Activated CD4-positive, alpha-beta T cell treated with anti-CD3 and anti-CD28 coated beads for 4 hours (primary cell): ENCODE results near the gene PJA2.
A peak's percentile ranks its signal among the peaks of the same experiment; 100 is the strongest.
"Not testable (repeated sequence)": the region's sequence is repeated elsewhere in the genome, so short reads cannot be mapped to it uniquely, and the experiment has no call there.

Source experiments
- DNase-seq, 2 donors: peaks; one replicate each; pipeline ENCODE4 v3.0.0-alpha.2; 2020

The PJA2 gene, protein sequence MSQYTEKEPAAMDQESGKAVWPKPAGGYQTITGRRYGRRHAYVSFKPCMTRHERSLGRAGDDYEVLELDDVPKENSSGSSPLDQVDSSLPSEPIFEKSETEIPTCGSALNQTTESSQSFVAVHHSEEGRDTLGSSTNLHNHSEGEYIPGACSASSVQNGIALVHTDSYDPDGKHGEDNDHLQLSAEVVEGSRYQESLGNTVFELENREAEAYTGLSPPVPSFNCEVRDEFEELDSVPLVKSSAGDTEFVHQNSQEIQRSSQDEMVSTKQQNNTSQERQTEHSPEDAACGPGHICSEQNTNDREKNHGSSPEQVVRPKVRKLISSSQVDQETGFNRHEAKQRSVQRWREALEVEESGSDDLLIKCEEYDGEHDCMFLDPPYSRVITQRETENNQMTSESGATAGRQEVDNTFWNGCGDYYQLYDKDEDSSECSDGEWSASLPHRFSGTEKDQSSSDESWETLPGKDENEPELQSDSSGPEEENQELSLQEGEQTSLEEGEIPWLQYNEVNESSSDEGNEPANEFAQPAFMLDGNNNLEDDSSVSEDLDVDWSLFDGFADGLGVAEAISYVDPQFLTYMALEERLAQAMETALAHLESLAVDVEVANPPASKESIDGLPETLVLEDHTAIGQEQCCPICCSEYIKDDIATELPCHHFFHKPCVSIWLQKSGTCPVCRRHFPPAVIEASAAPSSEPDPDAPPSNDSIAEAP

DNA sequence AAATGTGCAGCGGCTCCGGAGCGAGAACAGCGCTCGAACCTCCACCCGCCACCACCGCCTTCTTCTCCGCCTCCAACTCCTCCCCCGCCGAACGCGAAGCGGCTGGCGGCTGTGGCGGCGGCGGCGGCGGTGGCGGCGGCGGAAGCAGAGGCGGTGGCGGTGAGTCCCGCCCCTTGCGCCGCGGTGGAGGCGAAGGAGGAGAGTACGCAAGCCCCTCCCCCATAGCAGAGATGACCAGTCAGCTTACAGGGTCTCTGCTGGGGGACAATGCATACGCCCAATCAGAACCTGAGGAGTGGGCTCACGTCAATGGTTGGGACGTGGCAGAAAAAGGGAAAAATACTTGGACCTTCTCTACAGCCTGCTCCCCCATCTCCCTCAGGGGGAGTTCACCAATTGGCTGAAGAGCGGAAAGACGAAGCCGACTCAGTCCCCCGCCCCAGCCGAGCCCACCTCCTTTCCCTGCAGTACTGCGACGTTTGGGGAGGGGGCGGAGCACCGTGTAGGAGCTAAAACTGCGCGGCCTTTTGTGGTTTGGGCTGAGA, at the start of gene PJA2:
Gene PJA2 (minus strand): TSS at position 131 of the 545 bp plus-strand sequence. CDS start 26,541 bp downstream, outside the sequence.
- peak; percentile 96 for DNase-seq

DNA sequence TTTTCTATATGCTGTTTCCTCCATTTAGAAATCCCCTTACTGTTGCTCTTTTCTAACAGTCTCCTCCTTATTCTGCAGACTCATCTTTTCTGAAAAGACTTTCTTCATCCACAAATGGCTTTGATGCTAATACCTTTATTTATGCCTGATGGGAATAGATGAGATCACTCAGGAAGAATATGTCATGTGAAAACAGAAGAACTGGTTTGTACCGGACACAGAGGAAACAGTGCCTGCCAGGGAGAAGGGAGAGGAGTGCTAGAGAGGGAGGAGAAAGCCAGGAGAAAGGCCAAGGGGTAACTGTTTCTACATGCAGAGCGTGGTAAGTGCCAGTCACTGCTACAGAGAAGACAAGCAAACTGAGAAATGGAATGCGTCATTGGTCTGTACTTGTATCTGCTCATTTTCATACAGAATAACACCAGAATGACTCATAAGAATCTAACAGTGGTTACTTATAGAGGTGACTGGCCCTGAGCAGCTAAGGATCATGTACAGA, 45.9 kb upstream of the PJA2 start:
- no peak for DNase-seq

DNA sequence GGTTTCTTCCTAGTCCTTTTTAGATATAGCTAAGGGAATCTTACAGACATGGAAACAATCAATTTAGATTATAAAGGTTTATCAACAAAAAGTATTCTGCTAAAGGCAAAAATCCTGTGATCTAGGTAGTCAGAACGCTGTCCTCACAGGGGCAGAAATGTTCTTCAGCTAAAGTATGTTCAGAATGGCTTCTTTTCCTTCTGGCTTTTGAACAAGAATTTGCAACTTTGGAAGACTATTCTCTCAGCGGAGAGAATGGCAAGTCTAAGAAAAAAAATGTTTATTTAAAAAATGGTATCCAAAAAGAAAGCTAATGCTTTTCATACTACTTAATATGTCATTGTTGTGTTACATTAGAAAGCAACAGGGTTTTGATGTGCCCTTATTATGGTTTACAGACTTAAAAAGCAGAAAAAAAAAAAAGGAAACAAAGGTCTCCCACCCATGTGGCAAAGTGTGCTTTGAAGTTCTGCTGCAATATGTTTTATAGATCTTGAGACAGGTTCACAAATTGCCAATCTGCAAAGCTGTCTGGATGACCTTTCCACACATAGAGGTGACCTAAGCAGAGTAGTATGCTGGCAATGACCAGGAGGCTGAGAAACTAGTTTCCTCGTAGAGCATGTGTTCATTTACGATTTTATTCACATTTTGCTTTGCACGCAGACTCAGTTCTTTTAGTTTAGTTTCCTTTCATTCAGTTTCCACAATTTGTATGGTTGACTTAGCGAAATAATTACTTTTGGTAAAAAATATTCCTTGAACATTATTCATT, 45.1 kb upstream of the PJA2 start:
- no peak for DNase-seq

DNA sequence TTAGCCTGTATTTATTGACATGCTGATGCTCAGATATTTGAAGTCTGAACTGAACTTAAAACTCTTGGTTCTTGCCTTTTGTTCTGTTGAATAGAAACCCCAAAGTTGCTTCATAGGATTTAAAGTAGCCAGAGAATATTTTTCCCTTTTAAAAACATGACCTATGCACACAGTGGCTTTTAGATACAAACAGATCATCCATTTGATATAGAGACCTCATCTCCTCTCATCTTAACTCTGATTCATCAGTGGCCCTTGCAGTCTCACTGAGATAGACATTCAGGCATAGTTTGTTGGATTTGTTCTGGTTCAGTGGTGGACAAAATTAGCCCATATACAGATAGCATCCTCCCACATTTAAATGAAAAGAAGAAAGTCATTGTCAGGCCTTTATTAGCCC, 43.5 kb upstream of the PJA2 start:
- DNase-seq: no peak

DNA sequence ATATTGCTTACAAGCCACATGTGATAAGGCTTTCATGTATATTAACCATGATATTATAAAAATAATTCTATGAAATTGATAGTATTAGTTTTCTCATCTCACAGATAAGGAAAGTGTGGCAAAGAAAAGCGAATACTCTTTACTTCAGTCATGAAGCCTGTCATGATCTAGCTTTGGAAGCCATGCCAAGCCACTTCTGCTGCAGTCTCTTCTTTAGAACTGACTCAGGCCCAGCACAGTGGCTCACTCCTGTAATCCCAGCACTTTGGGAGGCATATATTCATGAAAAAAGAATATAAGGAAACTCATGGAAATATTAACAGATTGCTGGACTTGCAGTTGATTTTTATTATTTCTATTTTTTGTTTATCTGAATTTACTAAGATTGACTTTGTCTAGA, 42.9 kb upstream of the PJA2 start:
- DNase-seq: no peak

DNA sequence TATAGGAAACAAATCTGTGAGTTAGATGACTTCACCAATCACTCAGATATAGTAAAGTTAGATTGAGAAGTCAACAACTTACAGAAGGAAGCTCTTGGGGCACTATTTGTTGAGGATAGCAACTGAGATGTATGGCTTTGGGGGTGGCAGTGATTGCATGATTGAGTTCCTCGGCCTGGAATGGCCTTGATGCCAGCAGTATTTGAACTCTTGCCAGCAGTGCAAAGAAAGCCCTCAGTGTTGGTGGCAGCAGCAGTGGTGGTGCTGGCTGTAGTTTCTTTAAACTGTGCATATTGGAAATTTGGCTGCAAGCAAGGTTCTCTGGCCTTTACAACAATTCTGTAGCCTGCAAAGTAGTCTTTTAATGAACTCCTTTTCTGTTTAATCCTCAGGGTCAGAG, 41.4 kb upstream of the PJA2 start:
- no peak for DNase-seq

DNA sequence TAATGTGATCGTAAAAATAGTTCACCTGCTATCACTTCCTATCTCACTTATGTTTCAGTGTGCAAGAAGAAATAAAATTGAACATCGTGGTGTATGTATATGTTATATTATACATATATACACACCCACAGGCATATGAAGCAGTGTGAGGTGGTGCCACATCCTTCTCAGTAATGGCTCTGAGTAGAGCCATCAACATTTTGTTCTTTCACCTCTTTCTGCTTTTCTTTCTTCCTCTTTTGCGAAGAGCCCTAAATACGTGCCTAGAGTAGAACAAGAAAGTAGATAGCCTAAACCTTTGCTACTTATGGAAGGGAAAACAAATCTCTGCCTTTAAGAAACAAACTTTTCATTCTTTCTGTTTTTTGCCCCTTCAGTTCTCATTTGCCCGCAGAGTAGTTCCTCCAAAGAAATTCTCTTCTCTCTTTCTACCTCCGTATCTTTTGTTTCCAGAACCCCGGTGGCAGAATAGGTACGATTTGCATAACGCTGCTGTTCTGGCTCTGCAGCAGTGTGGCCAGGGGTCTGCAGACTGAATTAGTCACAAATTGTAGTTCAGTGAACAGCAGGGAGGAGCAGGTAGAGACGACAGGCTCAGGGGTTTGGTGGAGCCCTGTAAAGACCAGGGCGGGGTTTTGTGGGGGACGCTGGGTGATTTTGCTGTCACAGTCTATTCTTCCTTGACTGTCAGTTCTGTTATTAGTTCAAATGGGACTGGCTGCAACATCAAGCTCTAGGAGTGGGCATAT, 40.5 kb upstream of the PJA2 start:
- DNase-seq: no peak

DNA sequence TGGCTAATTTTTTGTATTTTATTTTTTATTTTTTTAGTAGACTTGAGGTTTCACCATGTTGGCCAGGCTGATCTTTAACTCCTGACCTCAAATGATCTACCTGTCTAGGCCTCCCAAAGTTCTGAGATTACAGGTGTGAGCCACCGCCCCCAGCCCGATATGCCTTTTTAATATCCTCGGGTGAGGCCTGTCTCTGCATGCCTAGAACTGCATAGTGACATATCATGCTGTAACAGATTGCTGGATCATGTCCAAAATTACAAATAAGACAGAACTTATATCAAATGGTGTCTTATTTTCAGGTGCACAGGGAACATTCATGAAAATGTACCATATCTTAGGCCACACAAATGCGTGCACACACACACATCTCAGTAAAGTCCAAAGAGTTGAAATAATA, 39.1 kb upstream of the PJA2 start:
- DNase-seq: no peak

DNA sequence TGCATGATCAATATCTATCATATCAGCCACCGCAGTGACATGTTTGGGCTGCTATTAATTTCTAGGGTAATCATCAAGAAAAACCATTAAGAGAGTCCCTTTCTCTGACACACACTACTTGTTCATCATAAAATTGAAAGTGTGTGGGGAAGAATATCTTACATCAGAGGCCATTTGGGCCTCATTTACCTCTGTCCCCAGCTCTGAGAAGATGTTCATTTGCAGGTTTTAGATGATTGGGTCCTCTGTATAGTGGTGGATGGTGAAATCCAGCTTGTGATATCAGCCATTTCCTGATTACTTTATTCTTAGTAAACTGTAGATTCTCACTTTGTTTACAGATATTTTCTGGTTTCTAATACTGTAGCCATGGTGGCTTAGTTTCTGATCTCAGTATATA, 29.8 kb upstream of the PJA2 start:
- no peak for DNase-seq

DNA sequence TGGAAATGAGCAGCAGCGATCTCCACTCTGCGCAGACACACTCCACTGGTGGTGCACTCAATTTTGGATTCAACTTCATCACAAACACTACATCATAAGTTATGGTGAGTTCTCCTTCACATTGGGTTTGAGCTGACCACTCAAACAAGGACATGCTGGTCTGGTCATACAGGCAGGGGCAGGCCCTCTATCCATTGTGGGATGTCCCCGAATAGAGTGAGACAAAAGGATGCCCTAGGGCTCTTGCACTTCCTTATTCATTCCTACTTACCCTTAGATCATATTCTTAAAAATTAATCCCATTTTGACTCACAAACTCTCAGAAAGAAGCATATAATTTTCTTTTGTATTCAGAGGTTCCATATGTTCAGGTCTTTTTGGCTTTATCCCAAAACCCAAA, 16.3 kb upstream of the PJA2 start:
- no peak for DNase-seq

DNA sequence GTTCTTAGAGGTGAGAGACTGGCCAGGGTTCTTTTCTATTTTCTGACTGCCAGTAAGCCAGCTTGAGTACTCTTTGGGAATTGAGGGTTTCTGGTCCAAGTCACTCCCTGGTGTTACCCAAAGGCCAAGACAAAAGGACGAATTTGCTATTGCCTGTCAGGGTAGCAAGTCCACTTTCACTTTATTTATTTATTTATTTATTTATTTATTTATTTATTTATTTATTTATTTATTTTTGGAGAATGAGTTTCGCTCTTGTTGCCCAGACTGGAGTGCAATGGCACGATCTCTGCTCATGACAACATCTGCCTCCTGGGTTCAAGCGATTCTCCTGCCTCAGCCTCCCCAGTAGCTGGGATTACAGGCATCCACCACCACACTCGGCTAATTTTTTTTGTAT, 15.7 kb upstream of the PJA2 start:
- not testable (repeated sequence) for DNase-seq

DNA sequence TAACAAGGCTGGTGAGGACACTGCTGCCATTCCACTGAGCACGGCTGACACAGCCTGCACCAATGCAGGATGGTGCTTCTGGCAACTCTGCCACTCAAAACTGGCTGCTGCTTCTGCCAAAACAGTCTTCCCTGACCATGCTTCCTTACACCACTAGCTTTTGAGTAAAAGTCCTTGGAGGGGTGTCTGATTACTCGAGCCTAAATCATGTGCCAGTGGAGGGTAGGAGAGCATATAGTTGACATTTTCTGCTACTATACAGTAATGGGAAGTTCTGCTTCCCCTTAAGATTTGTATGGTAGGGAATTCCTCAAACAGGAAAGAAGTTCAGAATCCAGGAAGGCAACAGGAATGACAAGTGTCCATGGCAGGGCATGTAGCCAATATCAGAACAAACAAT, 12.2 kb upstream of the PJA2 start:
- DNase-seq: no peak

DNA sequence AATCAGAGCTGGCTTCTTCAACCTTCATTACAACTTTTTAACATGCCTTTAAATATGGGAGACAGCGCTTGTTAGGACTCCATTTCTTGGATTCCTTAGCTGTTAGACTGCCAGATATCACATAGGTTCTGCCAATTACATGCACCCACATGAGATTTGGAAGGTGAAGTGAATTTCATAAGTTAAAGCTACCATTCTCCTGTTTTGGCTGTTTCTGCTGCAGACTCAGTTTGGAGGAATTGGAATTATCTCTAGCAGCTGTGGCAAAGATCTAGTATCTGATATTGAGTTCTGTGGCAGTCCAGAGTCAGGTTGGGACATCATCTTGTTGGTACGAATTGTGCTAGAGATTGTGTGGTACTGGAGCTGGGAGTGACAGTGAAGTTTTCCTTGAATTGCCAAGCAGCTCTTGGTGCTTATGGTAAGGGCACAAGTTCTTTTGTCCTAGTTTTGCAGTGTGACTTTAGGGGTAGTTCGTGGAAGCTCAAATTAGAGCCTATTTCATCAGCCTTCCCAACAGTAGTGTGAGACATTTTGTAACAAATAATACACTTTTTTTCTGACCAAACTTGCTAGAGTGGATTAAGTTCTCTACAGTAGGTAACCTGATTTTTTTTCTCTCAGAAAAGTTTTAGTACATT, 9.1 kb upstream of the PJA2 start:
- no peak for DNase-seq

DNA sequence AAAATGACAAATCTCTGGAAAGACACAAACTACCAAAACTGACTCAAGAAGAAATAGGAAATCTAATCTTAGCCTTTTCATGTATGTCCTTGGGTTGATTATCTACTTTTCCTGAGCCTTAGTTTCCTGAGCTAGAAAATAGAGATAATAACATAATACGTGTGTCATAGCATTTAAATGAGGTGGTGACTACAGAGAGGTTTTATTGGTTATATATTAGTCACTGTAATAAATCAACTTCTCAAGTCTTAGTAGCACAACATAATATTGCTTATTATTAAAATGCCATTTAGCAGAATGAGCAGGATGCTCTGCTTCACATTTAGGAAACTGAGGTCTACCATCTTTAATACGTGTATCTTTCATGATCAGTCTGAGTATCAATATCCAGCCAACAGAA, 7.1 kb upstream of the PJA2 start:
- no peak for DNase-seq

DNA sequence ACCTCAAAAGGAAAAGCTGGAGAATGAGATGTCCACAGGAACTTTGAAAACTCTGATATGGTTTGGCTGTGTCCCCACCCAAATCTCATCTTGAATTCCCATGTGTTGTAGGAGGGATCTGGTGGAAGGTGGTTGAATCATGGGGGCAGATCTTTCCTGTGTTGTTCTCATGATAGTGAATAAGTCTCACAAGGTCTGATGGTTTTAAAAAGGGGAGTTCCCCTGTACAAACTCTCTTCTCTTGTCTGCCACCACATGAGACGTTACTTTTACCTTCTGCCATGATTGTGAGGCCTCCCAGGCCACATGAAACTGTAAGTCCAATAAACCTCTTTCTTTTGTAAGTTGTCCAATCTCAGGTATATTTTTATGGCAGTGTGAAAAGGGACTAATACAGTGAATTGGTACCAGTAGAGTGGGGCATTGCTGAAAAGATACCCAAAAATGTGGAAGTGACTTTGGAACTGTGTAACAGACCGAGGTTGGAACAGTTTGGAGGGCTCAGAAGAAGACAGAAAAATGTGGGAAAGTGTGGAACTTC, 4.2 kb upstream of the PJA2 start:
- DNase-seq: not testable (repeated sequence)

DNA sequence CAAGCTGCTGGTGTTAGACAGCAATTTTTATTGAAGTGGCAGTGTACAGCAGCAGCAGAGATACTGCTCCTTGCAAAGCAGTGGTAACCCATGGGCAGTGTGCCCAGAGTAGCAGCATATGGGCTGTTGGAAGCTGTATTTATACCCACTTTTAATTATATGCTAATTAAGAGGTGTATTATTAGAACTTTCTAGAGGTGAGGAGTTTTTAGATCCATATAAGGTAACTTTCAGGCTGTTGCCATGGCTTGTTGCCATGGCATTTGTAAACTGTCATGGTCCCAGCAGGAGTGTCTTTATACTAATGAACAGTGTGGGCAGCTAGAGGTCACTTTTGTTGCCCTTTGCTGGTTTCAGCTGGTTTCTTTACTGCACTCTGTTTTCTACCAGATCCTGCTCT, 3.7 kb upstream of the PJA2 start:
- DNase-seq: no peak

DNA sequence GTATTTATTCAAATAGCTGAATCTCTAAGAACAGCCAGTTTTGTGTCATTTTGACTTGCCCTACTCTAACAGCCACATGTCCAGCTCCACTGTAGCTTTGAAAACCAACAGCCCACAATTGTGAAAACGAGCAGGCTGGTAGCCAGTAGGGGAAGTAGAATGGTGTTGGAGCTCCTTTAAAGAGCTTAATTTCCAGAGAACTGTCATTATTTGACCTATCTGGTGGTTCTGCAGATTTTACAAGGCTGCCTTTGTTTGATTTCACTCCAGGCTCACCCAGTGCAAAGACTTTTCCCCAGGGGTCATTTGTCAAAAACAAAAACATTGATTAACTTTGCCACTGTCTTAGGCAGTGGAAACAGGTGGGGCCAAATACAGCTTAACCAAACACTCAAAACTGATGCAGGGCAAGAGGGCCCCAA, 3.2 kb upstream of the PJA2 start:
- DNase-seq: no peak

DNA sequence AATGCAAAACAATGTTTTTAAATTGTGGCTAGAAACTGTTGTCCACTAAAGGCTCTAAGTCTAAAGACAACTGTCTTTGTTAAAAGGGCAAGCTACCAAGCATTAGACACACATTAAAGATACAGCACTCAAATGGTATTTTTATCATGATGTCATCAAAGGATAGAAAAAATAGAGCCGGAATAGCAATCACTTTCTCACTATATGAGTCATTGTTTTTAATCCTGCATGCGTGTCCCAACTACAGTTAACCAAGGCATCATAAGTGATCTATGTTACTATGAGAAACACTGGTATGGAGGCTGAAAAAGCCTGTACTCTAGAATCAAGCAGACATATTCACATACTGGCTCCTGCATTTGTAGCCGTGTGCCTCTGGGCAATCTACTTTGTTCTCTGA, 1.9 kb upstream of the PJA2 start:
- DNase-seq: no peak

DNA sequence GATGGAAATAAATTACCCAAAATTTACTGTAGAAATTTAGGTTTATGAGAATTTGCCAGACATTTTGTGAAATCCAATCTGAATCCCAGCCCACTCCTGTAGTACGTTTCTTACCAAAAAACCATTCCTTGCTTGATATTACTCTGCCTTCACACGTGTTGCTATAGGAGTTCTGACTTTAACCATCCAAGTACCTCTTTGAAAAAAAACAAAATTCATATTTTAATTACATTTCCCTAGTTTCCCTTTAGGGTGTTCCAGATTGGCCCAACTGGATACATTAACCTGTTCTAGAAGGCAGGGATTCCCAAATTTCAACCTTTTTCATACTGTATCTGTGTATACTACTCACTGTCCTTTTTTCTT, 1.4 kb upstream of the PJA2 start:
- no peak for DNase-seq

DNA sequence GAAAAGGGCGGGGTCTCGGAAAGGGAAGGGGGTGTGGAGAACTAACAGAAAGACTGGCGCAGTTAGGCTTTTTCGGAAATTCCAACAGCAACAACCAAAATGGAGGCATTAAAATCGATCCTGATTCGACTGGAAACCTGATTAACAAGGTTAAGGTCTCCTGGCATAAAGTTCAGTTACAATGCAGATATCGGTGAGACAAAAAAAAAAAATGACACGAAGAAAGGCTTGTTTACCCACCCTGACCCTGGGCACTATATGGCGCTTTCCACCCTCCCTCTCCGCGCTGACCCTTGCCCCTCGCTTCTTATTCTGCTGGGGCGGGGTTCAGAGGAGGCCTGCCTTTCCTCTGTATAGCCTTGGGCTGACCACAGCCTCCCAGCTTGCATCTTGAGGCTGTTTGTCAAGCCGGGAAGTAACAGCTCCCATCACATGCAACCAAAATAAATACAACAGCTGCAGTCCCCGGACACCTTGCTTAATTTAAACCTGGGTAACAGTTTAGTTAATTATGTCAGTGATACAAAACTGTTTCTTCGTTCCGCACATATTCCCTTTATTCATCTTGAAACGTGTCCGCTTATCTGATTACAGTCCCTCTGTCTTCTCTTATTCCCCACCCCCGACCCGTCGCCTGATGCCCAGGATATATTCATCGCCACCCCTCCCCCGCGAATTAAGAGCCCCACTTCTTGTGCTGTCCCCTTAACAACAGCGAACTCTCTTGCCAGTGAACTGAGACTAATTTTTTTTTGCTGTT, 795 bp upstream of the PJA2 start:
- DNase-seq: peak; percentile 15 to 27
